Suprapubic skin (tissue), 4 donors: Measurements from ENCODE around the gene GLG1.

Experiments
- POLR2A ChIP-seq, 2 donors: fragments of 450-650 bp; IDR thresholded peaks; one replicate each; pipeline ENCODE4 v1.6.1; 2017; ENCODE audit warnings: antibody characterized with exemption in 2 of 2, mild to moderate bottlenecking in 2 of 2, moderate library complexity in 2 of 2
- POLR2AphosphoS5 ChIP-seq, 3 donors: sonication (generic); formaldehyde crosslinking; IDR thresholded peaks; one replicate each; pipeline ENCODE4 v1.6.1; 2017; ENCODE audit warnings: antibody characterized with exemption in 3 of 3
- TF ChIP-seq, protein P1 (sequence below), 2 donors: fragments of 200-600 bp in 1 of 2; fragments of 450-650 bp in 1 of 2; sonication (generic) in 1 of 2; IDR thresholded peaks; one replicate each; pipeline ENCODE4 v1.5.1; 2016 to 2019; ENCODE audit warnings: antibody characterized with exemption in 2 of 2, mild to moderate bottlenecking in 1 of 2, moderate library complexity in 1 of 2

DNA sequence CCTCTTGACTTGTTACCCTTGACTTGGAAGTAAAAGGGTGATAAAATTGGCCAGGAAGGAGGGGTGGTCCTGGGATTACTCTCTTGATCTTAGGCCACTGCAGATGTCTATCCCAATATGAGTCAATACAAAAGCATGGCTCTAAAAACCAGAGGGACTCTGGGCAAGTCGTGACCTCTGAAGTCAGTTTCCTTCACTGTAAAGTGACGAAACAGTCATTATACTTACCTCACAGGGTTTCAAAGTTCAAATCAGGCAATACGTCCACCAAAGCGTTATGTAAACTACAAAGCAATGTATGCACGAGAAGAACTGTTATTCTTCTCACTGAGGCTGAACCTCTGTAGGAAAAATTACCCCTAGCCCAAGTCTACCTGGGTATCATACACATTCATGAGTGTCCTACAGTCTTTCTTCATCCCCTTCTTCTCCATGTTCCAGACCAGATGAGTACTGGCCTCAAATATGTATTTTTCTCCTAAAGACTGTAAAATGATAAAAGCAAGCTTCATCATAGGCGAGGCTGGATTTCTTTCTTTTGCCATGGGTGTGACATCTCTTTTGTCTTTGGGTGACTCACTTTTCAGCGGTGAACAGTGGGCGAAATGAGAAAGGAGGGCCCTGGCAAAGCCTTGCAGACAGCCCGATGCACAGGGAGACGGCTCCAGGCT lies 151.2 kb downstream of the GLG1 start:
- TF ChIP-seq, protein P1, sequence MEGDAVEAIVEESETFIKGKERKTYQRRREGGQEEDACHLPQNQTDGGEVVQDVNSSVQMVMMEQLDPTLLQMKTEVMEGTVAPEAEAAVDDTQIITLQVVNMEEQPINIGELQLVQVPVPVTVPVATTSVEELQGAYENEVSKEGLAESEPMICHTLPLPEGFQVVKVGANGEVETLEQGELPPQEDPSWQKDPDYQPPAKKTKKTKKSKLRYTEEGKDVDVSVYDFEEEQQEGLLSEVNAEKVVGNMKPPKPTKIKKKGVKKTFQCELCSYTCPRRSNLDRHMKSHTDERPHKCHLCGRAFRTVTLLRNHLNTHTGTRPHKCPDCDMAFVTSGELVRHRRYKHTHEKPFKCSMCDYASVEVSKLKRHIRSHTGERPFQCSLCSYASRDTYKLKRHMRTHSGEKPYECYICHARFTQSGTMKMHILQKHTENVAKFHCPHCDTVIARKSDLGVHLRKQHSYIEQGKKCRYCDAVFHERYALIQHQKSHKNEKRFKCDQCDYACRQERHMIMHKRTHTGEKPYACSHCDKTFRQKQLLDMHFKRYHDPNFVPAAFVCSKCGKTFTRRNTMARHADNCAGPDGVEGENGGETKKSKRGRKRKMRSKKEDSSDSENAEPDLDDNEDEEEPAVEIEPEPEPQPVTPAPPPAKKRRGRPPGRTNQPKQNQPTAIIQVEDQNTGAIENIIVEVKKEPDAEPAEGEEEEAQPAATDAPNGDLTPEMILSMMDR (IDR thresholded peaks at IDR 0.05) = no peak
- TF ChIP-seq POLR2AphosphoS5 (IDR thresholded peaks at IDR 0.05) = no peak
- TF ChIP-seq POLR2A (IDR thresholded peaks at IDR 0.05) = no peak
